Smooth muscle cell (in vitro differentiated cells): Measurements from ENCODE around the gene SH3RF3. TPM values are rescaled to one million over a fixed set of nuclear protein-coding genes. Genes with fewer than 3 reads are reported as not detected.
A peak's percentile ranks its signal among the peaks of the same experiment; 100 is the strongest.

Experiments used
- DNase-seq: peaks from one replicate; lab custom pipeline; 2025; ENCODE audit not compliant: unreplicated experiment; lab: John Stamatoyannopoulos, UW
- H2AFZ ChIP-seq: fragments of 200-600 bp; sonication (generic); 2 replicates; pipeline ENCODE4 v1.6.0; 2016; ENCODE audit warnings: antibody characterized with exemption, low read depth, mild to moderate bottlenecking
- H3F3A ChIP-seq: fragments of 200-600 bp; sonication (generic); 2 replicates; pipeline ENCODE4 v1.6.0; 2017; ENCODE audit warnings: antibody characterized with exemption, low read depth
- H3K27ac ChIP-seq: fragments of 200-600 bp; sonication (generic); 2 replicates; pipeline ENCODE4 v1.5.1; 2016; ENCODE audit warnings: low read depth, mild to moderate bottlenecking
- H3K27me3 ChIP-seq: fragments of 200-600 bp; sonication (generic); 2 replicates; pipeline ENCODE4 v1.6.1; 2016; ENCODE audit warnings: low read depth, mild to moderate bottlenecking
- H3K36me3 ChIP-seq: fragments of 200-600 bp; sonication (generic); 2 replicates; pipeline ENCODE4 v1.5.1; 2016; ENCODE audit warnings: low read depth
- H3K4me1 ChIP-seq: fragments of 200-600 bp; sonication (generic); 2 replicates; pipeline ENCODE4 v1.5.1; 2016; ENCODE audit warnings: low read depth
- H3K4me2 ChIP-seq: fragments of 200-600 bp; sonication (generic); 2 replicates; pipeline ENCODE4 v1.6.0; 2016; ENCODE audit warnings: mild to moderate bottlenecking
- H3K4me3 ChIP-seq: fragments of 200-600 bp; sonication (generic); 2 replicates; pipeline ENCODE4 v1.5.1; 2016; ENCODE audit warnings: mild to moderate bottlenecking
- H3K79me2 ChIP-seq: fragments of 200-600 bp; sonication (generic); 2 replicates; pipeline ENCODE4 v1.6.0; 2016; ENCODE audit warnings: low read depth, mild to moderate bottlenecking
- H3K9ac ChIP-seq: fragments of 200-600 bp; sonication (generic); 2 replicates; pipeline ENCODE4 v1.6.0; 2016; ENCODE audit warnings: low read depth
- H3K9me3 ChIP-seq: fragments of 200-600 bp; sonication (generic); replicated peaks from 2 replicates; pipeline ENCODE4 v1.5.1; 2016; ENCODE audit warnings: low read depth
- H4K20me1 ChIP-seq: fragments of 200-600 bp; sonication (generic); 2 replicates; pipeline ENCODE4 v1.6.0; 2016; ENCODE audit warnings: low read depth
- CTCF ChIP-seq: fragments of 200-600 bp; sonication (generic); IDR thresholded peaks from 2 replicates; pipeline ENCODE4 v1.5.1; 2017; ENCODE audit warnings: borderline replicate concordance, mild to moderate bottlenecking, antibody characterized with exemption; ENCODE audit not compliant: insufficient read depth, poor library complexity, severe bottlenecking
- WGBS: methylation state at CpG from one replicate; pipeline ENCODE4 v1.1.7; 2016; ENCODE audit warnings: low lambda C conversion rate; 5-methylcytosine and 5-hydroxymethylcytosine counted together
- polyA plus RNA-seq: library from polyadenylated mRNA; unstranded; fragments of >200 nt; fragmentation: Nextera tagmentation; extraction: Ambion mirVana; gene quantifications from 2 replicates; pipeline ENCODE4 v1.2.1, GENCODE V29; 2016
- total RNA-seq: library from RNA; depleted of rRNA; stranded (reverse); fragments of >200 nt; gene quantifications from 2 replicates; pipeline ENCODE4 v1.2.3, GENCODE V29; 2014

SH3RF3 gene
- total and polyA plus RNA-seq, 2 experiments from 2014 or later: 6.6 to 11.8 TPM

- 77% methylated on average over 18 of the region's 20 CpGs for WGBS
- Histone ChIP-seq H2AFZ (no peak overlapping the region), H3K4me1 (peaks cover 5% of the 10 kb centered on the region), H4K20me1 (no peaks in the 10 kb centered on the region), H3K36me3 (peaks cover 20% of the 10 kb centered on the region), H3K4me2 (peak overlapping the region; percentile 46), H3K9ac (peak overlapping the region; percentile 31), H3F3A (peaks cover 26% of the 10 kb centered on the region), H3K27me3 (no peaks in the 10 kb centered on the region), H3K9me3 (peaks cover 25% of the 10 kb centered on the region), H3K27ac (peak overlapping the region; percentile 86), H3K4me3 (no peak overlapping the region), H3K79me2 (no peaks in the 10 kb centered on the region)
- DNase-seq: no peak
- TF ChIP-seq CTCF: no peak
These were observed 317.5 kb downstream of the SH3RF3 start for GRCh38 chr2:109446278-109447131.

- WGBS: 23% methylated on average over 9 of the region's 9 CpGs
These were observed 318.3 kb downstream of the SH3RF3 start for GRCh38 chr2:109447251-109447661.

GRCh38 chr2:109447776-109448175, 318.8 kb downstream of the SH3RF3 start:
- no peak overlapping the region for H3K4me3 ChIP-seq
- no peak overlapping the region for H2AFZ ChIP-seq
- DNase-seq: no peak
- peak overlapping the region; percentile 42 for H3K9ac ChIP-seq
- H3K27me3 ChIP-seq: no peaks in the 10 kb centered on the region
- peaks cover 16% of the 10 kb centered on the region for H3K36me3 ChIP-seq
- WGBS: 64% methylated on average over 6 of the region's 6 CpGs
- H3F3A ChIP-seq: peaks cover 26% of the 10 kb centered on the region
- H3K9me3 ChIP-seq: peaks cover 15% of the 10 kb centered on the region
- no peaks in the 10 kb centered on the region for H3K79me2 ChIP-seq
- peaks cover 5% of the 10 kb centered on the region for H3K4me1 ChIP-seq
- no peaks in the 10 kb centered on the region for H4K20me1 ChIP-seq
- TF ChIP-seq CTCF: no peak
- H3K27ac ChIP-seq: peak overlapping the region; percentile 86
- H3K4me2 ChIP-seq: peak overlapping the region; percentile 61

More at GRCh38 chr2:109447251-109447661, 318.3 kb downstream of the SH3RF3 start:
- DNase-seq: no peak
- peaks cover 26% of the 10 kb centered on the region for H3F3A ChIP-seq
- peaks cover 20% of the 10 kb centered on the region for H3K36me3 ChIP-seq
- H3K27ac ChIP-seq: peak overlapping the region; percentile 86
- no peak overlapping the region for H3K4me3 ChIP-seq
- no peaks in the 10 kb centered on the region for H4K20me1 ChIP-seq
- H3K9me3 ChIP-seq: peaks cover 20% of the 10 kb centered on the region
- no peak for TF ChIP-seq CTCF
- no peaks in the 10 kb centered on the region for H3K27me3 ChIP-seq
- H3K9ac ChIP-seq: peak overlapping the region; percentile 42
- H3K4me1 ChIP-seq: peaks cover 5% of the 10 kb centered on the region
- H2AFZ ChIP-seq: no peak overlapping the region
- no peaks in the 10 kb centered on the region for H3K79me2 ChIP-seq
- H3K4me2 ChIP-seq: peak overlapping the region; percentile 61
